Mesothelial cell of epicardium (in vitro differentiated cells): ENCODE results near the gene PTPRN2. TPM values are rescaled to one million over a fixed set of nuclear protein-coding genes. Genes with fewer than 3 reads are reported as not detected.

Source experiments
- DNase-seq, 2 experiments: peaks; one replicate each; pipeline ENCODE4 v3.0.0; 2021; ENCODE audit warnings: low spot score in 2 of 2; ENCODE audit not compliant: unreplicated experiment in 2 of 2
- H3K27ac Mint-ChIP-seq: 2 replicates; pipeline ENCODE4 v1.8.0; 2021; ENCODE audit warnings: mixed read lengths
- H3K27me3 Mint-ChIP-seq: 2 replicates; pipeline ENCODE4 v1.8.0; 2021; ENCODE audit warnings: low read depth, mixed read lengths
- H3K36me3 Mint-ChIP-seq: 2 replicates; pipeline ENCODE4 v1.8.0; 2021; ENCODE audit warnings: mixed read lengths
- H3K4me1 Mint-ChIP-seq: 2 replicates; pipeline ENCODE4 v1.8.0; 2021; ENCODE audit warnings: mixed read lengths
- H3K4me3 Mint-ChIP-seq: 2 replicates; pipeline ENCODE4 v1.8.0; 2021; ENCODE audit warnings: mild to moderate bottlenecking, moderate library complexity, mixed read lengths
- H3K9me3 Mint-ChIP-seq: 2 replicates; pipeline ENCODE4 v1.8.0; 2021; ENCODE audit warnings: mixed read lengths
- total RNA-seq: library from RNA; stranded (reverse); gene quantifications from 3 replicates; pipeline ENCODE4 v1.2.1, GENCODE V29; 2021
- TF ChIP-seq, protein P1 (sequence below): fragments of 200-600 bp; sonication (generic); IDR thresholded peaks from one replicate; pipeline ENCODE4 v1.5.0; 2021; ENCODE audit warnings: antibody characterized with exemption; ENCODE audit not compliant: unreplicated experiment

Gene PTPRN2
- total RNA-seq, 1 donor from 2014 or later = 2.2 TPM

DNA sequence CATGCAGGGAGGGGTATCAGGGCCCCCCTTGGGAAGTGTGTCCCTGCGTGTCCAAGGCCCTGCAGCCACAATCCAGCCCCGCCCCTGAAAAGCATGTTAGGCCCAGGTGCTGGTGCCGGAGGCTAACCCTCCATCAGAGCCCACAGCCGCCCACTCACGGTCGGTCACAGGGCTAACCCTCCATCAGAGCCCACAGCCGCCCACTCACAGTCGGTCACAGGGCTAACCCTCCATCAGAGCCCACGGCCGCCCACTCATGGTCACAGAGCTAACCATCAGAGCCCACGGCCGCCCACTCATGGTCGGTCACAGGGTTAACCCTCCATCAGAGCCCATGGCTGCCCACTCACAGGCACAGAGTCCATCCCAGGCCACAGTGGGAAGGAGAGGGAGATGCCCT lies 824.8 kb downstream of the PTPRN2 start:
- Mint-ChIP-seq H3K27ac (no peak overlapping the region), H3K9me3 (peaks cover 28% of the 10 kb centered on the region), H3K4me3 (no peak overlapping the region), H3K4me1 (no peaks in the 10 kb centered on the region), H3K36me3 (no peaks in the 10 kb centered on the region), H3K27me3 (peaks cover 2% of the 10 kb centered on the region)
- no peak for DNase-seq
- TF ChIP-seq, protein P1, sequence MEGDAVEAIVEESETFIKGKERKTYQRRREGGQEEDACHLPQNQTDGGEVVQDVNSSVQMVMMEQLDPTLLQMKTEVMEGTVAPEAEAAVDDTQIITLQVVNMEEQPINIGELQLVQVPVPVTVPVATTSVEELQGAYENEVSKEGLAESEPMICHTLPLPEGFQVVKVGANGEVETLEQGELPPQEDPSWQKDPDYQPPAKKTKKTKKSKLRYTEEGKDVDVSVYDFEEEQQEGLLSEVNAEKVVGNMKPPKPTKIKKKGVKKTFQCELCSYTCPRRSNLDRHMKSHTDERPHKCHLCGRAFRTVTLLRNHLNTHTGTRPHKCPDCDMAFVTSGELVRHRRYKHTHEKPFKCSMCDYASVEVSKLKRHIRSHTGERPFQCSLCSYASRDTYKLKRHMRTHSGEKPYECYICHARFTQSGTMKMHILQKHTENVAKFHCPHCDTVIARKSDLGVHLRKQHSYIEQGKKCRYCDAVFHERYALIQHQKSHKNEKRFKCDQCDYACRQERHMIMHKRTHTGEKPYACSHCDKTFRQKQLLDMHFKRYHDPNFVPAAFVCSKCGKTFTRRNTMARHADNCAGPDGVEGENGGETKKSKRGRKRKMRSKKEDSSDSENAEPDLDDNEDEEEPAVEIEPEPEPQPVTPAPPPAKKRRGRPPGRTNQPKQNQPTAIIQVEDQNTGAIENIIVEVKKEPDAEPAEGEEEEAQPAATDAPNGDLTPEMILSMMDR = no peak

GRCh38 chr7:157760004-157760730 lies 827.5 kb downstream of the PTPRN2 start:
- Mint-ChIP-seq H3K36me3 (no peaks in the 10 kb centered on the region), H3K4me1 (no peaks in the 10 kb centered on the region), H3K27ac (no peak overlapping the region), H3K27me3 (peaks cover 8% of the 10 kb centered on the region), H3K4me3 (no peak overlapping the region), H3K9me3 (peaks cover 15% of the 10 kb centered on the region)
- TF ChIP-seq, protein P1 = no peak
- no peak for DNase-seq

DNA sequence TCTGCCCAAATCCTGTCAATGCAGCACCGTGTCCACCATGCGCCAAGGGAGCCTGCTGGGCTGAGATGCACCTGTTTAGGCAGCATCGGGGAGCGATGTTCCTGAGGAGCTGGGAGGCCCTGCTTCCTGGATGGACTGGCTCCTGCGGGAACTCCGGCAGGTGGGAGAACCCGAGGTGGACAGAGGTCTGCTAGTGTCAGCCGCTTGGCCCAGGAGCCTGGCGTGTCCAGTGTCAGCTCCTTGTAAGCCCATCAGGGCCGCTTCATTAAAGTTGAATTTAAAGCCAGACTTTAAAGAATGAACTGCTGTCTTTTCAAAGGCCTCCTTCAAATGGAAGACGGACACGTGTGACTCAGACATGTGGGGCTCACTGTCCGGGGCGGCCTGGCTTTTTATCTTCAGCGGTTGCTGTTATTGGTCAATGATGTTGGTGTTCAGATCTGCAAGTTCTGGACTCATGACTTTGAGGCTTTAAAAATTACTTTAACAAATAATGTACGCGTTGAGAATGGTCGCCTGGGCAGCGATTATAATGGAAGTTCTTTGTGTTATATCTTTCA lies 828.3 kb downstream of the PTPRN2 start:
- no peak for DNase-seq
- H3K36me3 Mint-ChIP-seq = no peaks in the 10 kb centered on the region
- H3K27ac Mint-ChIP-seq = no peak overlapping the region
- no peaks in the 10 kb centered on the region for H3K4me1 Mint-ChIP-seq
- H3K27me3 Mint-ChIP-seq = peaks cover 8% of the 10 kb centered on the region
- H3K9me3 Mint-ChIP-seq = peaks cover 9% of the 10 kb centered on the region
- no peak overlapping the region for H3K4me3 Mint-ChIP-seq
- TF ChIP-seq, protein P1 = no peak

- Mint-ChIP-seq H3K36me3 (no peaks in the 10 kb centered on the region), H3K27ac (no peak overlapping the region), H3K4me3 (no peak overlapping the region), H3K27me3 (peaks cover 8% of the 10 kb centered on the region), H3K4me1 (no peaks in the 10 kb centered on the region), H3K9me3 (peaks cover 2% of the 10 kb centered on the region)
- TF ChIP-seq, protein P1 = no peak
- no peak for DNase-seq
These were observed 829.0 kb downstream of the PTPRN2 start for GRCh38 chr7:157758468-157759245.

DNA sequence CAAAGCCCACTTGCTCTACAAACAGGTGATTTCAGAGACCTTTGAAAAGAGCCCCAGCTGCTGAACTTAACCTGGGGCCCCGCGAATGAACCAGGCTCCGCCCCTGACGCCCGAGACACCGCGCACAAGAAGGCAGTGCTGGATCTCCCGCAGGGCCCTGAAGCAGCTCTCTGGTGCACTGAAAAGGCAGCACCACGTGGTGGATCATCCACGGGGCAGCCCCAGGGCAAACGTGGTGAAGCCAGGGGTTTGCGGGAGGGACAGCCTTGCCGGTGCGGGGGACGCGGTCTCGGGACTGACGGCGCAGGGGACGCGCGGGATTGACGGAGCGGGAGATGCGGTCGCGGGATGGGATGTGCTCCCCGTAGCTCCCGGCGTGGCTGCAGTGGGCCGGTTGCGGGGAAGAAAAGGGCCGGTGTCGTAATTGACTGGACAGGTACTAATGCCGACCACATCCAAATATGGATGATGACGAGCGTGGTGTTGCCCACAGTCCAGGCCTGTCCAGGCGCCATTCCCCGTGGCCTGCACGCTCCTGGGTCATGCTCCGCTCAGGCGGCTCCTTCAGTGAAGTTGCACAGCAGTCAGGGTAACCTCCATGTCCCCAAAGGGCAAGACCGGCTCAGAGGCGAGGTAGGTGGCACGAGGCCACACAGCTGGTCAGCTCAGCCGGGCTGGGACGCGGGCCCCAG lies 829.7 kb downstream of the PTPRN2 start:
- Mint-ChIP-seq H3K27me3 (peaks cover 8% of the 10 kb centered on the region), H3K4me3 (no peak overlapping the region), H3K9me3 (no peaks in the 10 kb centered on the region), H3K27ac (no peak overlapping the region), H3K4me1 (no peaks in the 10 kb centered on the region), H3K36me3 (no peaks in the 10 kb centered on the region)
- TF ChIP-seq, protein P1 = no peak
- no peak for DNase-seq
